GM21825 (cell line): ENCODE results near the gene WIPF1.

Experiments used
- ATAC-seq: cut with Tn5 transposase; IDR thresholded peaks from one replicate; pipeline ENCODE4 v1.9.1; 2021; ENCODE audit warnings: mild to moderate bottlenecking, moderate library complexity; ENCODE audit not compliant: unreplicated experiment

The WIPF1 gene, protein sequence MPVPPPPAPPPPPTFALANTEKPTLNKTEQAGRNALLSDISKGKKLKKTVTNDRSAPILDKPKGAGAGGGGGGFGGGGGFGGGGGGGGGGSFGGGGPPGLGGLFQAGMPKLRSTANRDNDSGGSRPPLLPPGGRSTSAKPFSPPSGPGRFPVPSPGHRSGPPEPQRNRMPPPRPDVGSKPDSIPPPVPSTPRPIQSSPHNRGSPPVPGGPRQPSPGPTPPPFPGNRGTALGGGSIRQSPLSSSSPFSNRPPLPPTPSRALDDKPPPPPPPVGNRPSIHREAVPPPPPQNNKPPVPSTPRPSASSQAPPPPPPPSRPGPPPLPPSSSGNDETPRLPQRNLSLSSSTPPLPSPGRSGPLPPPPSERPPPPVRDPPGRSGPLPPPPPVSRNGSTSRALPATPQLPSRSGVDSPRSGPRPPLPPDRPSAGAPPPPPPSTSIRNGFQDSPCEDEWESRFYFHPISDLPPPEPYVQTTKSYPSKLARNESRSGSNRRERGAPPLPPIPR

DNA sequence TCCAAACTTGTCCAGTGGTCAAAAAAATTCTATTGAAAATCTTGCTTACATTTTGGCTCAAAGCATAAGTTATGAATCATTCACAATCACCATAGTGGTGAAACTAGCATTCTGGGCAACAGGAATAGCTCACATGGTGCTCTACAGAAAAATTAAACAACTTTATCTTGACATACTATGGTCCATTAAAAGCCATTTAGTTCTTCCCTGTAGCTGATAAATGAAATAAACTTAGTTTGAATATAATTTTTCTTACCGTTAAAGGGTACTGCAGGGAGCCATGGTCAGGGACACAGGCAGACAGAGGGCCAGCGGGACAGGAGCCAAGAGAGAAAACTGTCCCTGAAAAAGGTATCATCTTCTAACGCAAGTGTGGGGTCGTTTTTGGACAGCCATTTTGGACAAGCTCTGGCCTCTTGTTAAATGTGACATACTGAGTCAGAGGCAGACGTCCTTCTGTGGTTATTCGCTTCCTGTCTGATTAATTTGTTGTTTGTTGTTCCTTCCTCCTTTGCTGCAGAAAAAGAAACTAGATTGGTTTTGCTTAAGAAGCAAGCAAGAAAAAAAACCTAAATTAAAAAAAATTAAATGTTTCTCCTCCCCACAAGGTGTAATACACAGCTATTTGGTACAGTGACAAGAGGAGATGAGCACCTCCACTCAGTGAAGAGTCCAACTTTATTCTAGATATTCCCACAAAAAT, at the start of gene WIPF1:
Gene WIPF1 (minus strand): TSS at position 460 of the 703 bp plus-strand sequence. CDS start 12,231 bp downstream, outside the sequence.
- ATAC-seq = peak; percentile 32

DNA sequence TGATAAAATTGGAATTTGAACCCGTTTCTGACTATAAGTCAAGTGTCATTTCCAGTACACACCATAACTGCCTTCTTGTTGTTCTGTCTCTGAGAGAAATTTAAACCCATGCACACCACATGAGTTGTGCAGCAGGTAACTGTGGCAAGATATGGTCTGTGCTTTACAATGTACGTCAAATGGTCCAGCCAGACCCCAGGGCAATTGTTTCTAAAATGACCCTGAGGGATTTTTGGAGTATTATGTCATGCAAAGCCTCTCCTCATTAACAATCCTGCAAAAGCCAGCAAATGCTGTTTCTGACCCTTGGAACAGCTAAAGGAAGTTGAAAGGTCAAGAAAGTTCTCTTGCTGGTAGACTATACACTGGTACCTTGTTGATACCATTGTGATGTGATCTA, 47.7 kb upstream of the WIPF1 start:
- no peak for ATAC-seq

DNA sequence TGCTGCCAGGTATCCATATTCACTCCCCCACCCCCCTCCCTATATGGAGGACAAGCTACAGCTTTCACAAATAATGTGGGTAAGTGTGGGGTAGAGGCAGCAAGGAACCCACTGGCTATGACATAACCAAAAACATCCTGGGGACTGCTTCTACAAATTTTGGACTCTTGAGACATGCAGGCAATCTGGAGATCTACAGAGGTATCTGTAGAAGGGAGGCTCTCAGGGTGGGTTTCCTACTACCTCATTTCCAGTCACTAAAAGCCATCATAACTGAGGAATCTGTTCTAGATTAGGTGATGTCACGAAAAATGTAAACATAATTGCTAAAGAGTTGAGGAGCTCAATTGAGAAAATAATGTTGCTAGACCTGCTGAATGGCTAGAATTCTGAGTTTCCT, 46.8 kb upstream of the WIPF1 start:
- ATAC-seq = no peak

DNA sequence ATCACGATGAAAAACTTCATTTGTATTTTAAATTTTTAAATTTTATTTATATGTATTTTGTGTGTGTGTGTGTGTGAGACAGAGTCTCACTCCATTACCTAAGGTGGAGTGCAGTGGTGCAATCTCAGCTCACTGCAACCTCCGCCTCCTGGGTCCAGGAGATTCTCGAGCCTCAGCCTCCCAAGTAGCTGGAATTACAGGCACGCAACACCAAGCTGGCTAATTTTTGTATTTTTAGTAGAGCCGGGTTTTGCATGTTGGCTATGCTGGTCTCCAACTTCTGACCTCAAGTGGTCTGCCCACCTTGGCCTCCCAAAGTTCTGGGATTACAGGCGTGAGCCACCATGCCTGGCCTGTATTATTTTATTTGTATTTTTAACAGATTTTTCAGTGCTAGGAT, 45.8 kb upstream of the WIPF1 start:
- no peak for ATAC-seq

DNA sequence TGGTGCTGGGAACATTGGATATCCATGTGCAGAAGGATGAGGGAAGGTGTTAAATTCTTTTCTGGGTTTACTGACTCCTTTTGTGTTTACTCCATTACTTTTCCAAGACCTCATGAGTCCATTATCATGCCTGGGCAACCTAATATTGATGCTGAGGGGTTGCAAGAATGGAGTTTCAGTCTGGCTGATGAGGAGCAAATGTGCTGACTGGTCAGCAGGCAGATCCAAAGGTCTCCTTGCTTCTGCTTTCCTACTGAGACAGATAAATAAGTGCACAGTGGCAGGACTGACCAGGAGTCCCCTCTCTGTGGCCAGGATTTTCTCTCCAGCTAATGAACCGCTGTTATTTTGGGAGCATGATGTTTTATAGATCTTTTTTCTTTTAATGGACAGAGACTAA, 43.6 kb upstream of the WIPF1 start:
- ATAC-seq = no peak

DNA sequence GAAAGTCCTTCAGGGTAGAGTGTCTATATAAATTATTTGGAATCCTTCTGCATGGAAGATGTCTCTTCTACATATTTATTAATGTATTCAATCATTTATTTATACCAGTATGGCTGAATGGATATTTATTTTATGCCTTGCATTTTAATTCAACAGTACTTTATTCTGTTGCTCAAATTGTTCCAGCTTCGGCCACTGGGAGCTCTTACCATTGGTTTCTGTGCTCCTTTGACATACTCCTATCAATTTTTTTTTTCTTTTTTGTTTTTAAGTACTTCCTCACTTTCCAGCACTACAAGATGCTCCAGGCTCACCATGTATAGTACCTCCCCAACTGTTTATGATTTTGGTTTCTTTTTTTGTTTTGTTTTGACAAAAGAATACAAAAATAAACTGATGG, 39.4 kb upstream of the WIPF1 start:
- ATAC-seq = no peak

DNA sequence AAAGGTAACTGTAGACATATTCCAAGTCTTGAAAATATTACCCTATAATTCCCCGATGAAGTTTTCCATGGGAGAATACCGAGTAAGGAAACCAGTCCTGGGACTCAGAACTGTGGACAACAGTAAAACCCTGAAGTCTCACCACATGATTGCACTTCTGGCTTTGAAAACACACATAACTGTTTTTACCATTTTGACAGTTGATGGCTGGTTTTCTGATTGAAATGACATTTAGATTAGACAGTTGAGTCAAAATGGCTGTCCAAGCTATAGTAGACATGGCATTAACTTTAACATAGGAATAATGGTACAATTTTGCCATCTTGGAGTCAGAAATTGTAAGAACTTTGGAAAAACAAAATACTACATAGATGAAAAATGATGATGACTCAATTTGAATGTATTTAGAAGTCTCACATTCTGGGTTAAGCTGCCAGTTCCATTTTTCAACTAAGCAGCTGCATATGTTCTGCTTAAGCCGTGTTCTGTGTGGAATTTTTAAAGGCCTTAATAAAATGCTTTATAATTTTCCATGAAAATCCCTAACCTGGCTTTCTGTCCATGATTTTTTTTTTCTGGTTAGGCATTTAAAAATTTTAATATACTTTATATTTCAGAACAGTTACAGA, 38.3 kb upstream of the WIPF1 start:
- ATAC-seq = no peak

DNA sequence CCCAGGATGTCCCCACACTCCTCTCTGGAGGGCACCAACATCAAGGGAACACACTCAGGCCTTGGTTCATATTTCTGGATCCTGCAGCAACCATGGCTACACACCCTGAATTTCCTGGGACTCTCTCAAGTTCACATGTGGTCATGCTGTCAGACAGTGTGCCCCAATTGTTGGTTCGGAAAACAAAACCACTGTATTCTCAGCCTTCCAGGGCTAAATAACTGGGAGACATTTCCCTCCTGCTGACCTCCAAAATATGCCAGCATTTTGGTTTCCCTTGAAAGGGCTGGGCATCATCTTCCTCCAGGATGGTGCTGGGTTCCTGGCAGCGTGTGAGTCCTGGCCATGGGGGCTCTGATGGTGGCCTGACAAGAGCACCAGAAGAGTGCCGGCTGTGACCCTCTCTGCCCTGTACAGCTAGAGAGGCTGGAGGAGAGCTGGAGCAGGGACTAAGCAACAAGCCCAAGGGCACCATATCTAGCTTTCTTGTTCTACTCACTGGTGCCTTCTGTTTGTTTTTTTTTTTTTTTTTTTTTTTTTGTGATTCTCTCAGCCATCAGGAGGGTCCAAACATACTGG, 37.5 kb upstream of the WIPF1 start:
- no peak for ATAC-seq

DNA sequence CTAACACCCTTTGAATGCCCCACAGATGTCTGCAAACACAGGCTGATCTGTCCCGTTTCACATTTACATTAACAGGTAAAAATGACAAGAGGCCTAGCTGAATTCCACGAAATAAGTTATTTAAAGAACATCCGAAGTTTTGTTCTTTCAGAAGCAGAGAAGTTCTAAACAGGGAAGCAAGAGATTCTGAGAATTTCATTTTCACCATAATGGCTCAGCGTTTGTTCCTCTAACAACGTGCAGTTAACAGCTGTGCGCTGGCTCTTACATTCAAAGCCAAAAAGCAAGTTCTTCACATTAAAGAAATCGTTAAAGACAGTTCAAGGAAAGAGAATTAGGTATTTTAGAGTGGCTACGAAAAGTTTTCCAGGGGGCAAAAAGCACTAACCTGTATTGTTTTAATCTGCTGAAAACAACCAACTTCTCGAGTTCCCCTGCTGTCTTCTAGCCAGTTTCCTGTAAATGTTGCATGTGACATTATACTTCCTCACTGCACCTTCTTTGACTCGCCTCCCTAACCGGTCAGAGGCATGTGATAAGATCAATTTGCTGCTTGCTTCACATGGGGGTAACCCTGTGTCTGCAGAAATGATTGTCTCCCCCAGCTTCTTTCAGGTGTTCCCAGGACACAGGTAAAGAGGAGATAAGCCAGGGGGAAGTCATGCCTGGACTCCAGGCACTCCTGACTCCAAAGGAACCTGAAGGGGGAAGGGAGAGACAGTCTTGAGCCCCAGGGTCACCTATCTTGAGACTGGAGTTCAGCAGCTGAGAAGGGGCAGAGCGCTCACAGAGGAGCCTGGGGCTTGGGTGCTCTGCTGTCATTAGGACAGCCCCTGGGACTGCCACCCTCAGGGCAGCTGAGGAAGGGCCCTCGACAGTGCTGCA, 36.8 kb upstream of the WIPF1 start:
- peak; percentile 67 for ATAC-seq

DNA sequence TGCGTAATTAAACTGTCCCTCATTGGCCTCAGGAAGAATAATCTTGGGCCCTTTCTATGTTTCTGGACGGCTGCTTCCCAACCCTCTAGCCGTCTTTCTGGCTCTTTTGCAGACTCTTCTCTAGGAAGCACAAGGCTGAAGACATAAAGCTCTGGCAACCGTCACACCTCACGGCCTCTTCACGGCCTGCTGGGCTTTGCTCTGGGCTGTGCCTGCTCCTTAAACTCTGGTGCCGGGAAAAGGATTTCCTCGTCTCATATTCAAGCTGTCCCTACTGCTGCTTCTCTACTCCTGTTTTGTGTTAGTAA, 36.0 kb upstream of the WIPF1 start:
- peak; percentile 28 for ATAC-seq

DNA sequence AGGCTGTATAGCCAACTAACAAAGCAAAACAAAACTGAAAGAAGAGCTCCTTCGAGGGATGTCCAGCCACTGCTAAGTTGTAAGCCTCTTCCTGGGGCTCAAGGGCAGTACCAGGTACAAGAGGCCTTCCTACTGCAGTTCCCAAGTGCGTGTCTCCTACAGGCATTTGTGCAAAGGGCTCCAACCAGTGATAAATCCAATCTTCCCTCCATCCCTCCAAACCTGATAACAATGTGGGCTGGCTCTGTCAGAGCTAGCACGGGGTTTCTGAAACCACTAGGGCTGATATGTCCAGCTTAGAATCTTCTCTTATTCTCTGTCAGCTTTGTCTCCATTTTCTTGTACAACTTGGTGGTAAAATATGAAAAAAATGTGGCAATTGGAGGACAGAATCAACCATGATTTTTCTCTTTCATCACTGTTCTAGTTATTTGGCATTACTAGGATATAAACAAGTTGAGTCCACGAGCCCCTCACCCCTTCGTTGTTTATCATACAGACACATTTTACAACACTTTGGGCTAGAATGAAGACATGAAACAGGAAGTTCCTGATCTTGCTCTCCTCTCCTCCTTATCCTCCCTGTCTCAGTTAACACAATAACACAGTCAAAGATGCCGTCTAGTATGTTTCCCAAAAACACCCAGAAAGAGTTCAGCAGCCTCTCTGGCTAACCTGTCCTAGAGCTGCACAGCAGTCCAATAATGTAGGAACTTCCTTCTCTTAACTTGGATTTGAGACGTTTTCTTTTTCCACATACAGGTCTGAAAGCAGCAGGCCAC, 35.4 kb upstream of the WIPF1 start:
- ATAC-seq = peak; percentile 32

DNA sequence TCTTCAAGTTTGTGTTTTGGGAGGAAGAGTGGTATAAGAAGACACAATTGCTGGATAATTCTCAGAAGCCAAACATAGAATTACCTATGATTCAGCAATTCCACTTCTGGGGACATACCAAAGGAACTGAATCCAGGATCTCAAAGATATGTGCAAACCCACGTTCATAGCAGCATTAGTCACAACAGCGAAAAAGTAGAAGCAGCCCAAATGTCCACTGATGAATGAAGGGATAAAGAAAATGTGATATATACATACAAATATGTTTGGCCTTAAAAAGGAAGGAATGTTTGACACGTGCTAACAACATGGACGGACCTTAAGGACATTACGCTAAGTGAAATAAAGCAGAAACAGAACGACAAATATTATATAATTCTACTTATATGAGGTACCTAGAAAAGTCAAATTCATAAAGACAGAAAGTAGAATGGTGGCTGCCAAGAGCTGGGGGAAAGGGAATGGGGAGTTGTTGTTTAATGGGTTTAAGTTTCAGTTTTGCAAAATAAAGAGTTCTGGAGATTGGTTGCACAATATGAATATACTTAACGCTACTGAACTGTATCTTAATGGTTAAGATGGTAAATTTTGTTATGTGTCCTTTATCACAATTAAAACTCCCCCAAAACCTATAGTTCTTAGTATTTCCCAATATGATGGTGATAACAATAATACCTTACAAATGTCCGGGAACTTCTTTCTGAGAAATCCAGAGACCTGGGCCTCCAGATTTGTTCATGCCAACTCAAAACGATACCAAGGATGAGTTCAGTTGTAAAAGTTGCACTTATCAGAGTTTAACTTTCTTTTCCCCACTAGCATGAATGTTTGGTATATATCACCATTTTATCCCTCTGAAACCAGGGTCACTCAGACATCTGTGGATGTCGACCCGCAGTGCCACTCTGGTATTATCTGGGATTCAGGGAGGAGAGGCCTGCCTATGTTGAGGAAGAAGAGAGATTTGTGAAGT, 33.7 kb upstream of the WIPF1 start:
- ATAC-seq = no peak

DNA sequence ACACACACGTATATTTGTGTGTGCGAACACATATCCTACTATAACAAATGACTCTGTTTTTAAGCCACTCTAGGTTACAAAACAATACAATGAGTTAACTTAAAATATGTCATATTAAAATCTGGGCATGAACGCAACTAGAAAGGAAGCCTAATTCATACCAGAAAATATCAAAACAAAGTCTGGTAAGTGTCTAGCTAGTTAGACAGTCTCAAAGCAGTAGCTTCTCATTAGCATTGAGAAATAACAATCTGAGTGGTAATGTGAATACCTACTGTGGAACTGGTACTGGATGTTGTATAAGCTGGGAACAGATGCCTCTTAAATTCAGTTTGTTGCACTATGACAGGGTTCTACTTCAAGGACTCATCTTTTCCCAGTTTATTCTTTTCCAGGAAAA, 32.5 kb upstream of the WIPF1 start:
- ATAC-seq = no peak

DNA sequence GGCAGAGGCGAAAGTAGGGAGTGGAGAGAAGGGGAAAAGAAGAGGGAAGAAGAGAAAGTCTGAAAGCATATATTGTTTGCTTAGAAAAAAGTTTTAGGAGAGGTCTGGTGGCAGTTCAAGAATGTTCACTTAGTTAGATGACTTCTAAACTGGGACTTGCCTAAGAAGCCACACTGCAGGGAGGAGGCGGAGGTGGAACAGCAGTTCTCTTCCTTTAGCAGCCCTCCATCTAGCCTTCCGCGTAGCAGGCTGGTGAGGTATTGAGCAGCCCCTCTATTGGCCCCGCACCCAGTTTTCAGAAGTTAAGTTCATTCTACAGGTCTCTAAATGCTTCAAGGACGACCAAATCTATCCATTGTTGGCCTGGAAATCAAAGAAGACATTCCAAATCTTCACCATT, 31.9 kb upstream of the WIPF1 start:
- ATAC-seq = no peak

DNA sequence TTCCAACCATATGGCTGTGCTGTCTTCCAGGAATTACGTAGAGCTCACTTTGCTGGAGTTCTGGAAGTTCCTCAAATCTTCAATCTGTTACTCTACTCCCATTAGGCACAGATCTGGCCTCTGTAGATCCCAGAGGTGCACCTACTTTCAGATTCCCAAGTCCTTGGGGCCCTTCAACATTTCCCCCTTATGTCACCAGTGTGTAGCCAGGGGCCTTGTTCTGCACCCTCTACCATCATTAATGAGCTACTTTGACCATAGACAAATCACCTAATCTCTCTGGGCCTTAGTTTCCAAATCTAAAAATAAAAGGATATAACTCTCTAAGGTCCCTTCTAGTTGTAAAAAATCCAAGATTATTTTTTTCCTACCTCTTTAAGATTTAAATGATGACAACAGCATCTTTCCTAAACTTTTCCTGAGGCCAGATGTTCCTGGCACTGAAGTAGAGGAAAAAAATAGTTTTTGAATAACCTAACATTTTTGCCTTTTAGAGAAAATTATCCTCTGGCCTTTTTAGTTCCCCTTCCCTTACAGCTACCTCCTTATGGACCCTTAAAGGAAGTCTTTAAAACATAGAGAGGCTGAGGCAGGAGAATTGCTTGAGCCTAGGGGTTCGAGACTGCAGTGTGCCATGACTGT, 31.0 kb upstream of the WIPF1 start:
- ATAC-seq = no peak

DNA sequence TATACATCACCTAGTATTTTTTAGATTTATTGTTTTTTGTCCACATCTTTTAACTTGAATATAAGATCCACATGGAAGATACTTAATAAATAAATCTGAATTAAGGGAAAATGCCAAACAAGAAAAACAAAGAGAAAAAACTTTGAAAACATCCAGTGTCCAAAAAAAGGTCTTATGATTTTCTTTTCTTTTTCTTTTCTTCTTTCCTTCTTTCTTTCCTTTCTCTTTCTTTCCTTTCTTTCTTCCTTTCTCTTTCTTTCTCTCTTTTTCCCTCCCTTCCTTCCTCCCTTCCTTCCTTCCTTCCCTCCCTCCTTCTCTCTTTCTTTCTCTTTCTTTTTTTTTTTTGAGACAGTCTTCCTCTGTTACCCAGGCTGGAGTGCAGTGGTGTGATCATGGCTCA, 29.6 kb upstream of the WIPF1 start:
- no peak for ATAC-seq

DNA sequence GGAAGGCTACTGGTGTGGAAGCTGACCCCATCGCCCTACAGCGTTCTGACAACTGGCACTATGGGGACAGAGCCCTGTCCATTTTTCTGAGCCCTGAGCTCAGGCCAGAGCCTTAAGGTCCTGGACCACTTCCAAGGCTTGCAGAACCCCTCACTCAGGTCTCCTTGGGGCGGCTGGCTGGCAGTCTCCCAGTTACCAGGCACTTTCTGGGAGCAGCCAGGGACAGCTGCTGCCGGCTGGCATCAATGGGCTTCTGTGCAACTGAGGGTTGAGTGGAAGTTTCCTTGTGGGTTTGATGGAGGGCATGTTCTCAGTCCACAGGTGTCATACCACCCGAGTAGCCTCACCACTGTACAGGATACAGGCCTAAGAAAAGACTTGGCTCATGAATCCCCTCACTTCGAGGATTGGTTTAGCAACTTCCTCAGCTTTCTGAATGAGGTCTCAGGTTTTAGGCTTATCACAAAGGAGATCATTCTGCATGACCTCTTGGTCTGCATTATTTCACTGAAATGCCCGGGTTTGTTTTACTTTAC, 27.4 kb upstream of the WIPF1 start:
- no peak for ATAC-seq

DNA sequence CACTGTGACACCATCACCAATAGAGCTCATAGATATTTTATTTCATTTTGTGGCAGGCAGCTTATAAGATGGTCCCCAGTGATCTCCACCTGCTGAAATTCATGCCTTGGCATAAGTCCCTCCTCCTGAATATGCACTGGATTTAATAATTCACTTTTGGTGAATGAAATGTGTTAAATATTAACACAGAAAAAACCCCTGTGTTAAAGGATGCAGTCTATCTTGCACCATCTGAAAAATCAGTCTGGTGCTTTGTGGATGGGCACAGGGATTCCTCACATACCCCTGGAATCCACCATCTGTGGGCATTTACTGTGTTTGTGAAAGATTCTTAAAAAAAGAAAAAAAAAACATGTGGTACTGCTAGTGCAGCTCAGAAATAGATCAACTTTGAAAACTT, 26.1 kb upstream of the WIPF1 start:
- peak; percentile 40 for ATAC-seq
